SKM-1 (cell line): Measurements from ENCODE around the gene SORBS2.

Experiments used
- DNase-seq: peaks from one replicate; lab custom pipeline; 2025; ENCODE audit not compliant: unreplicated experiment; lab: John Stamatoyannopoulos, UW

Gene SORBS2

DNA sequence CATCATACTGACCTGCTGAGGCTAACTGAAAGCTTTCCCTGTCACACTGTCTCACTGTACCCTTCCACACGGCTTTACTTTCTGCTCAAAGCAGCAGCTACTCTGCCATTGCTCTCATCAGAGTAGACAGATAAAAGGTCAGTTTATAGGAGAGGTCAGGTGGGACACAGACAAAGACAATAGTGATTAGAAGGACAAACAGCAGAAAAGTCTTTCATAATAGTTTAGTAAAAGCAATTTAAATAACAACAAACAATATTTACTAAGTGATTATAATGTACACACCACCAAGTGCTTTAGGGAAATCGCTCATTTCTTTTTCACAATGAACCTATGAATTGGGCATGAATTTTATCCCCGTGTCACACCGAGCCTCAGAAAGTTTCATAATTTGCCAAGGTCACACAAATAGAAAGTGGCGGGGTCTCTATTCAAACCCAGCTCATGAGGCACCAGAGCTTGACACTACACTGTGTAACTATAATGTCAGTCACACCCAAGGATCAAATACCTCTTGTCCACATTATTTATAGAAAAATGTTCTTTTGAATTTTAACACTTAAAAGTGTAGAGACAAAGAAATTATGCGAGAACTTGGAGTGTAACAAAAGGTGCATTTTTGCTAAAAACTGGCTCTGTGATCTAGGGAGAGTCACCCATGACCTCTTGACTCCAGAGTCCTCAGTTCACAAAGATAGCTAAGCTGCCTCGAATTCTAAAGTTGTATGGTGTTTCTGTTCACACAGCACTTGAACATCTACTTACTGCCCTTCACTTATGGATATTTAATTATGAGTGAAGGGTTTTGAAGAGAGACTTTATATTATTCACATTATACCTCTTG is 24.5 kb upstream of the SORBS2 start:
- DNase-seq: no peak

DNA sequence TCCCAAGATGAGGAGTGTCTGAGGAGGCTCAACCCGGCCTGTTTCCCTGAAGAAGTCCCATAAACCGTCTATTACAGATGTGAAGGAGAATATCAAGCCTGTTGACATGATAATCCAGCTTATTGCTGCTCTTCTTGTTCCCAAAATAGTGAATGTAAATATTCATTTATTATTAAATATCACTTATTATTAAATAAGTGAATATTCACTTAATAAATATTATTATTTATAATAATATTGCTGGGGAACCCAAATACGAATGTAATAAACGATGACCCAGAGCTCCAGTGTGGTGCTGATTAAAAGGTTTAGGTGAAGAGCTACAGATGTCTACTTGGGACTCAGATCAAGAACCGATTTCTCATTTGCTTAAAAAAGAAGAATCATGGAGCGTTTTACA is 23.8 kb upstream of the SORBS2 start:
- no peak for DNase-seq

DNA sequence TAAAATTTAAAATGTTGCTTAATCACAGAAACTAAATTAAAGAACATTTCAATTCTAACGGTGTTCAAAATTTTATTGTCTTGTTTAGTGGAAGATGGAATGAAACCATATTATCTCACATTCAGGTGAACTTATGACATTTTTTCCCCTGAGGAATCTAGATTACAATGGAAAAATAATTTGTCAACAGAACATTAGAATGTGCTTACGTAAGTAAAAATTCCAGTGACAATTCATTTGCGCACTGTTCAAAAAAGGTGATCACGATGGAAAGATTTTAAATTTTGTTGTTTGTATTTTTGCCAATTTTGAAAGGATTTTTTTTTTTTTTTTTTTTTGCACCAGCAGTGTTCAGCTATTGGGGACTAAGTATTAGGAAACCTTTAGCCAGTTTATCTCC is 23.3 kb upstream of the SORBS2 start:
- DNase-seq: no peak

DNA sequence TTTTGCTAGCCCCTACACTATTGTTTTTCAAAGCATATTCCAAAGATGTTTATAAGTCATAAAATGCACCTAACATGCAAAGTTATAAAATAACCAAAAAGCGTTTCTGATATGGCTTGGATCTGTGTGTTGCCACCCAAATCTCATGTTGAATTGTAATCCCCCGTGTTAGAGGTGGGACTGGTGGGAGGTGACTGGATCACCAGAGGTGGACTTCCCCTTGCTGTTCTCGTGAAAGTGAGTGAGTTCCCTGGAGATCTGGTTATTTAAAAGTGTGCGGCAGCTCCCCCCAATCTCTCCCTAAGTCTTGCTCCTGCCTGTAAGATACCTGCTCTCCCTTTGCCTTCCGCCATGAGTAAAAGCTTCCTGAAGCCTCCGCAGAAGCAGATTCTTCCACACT is 22.8 kb upstream of the SORBS2 start:
- DNase-seq: no peak

DNA sequence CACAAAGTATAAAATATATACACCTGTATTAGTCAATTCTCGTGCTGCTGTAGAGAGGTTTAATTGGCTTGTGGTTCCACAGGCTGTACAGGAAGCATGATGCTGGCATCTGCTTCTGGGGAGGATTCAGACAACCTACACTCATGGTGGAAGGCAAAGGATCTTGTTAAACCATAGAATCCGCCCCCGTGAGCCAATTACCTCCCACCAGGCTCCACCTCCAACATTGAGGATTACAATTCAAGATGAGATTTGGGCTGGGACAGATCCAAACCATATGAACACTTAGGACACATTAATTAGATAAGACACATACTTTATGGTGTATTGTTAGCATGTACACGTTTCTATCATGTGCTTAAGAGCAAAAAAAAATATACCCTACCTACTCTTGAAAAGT is 22.1 kb upstream of the SORBS2 start:
- DNase-seq: no peak

DNA sequence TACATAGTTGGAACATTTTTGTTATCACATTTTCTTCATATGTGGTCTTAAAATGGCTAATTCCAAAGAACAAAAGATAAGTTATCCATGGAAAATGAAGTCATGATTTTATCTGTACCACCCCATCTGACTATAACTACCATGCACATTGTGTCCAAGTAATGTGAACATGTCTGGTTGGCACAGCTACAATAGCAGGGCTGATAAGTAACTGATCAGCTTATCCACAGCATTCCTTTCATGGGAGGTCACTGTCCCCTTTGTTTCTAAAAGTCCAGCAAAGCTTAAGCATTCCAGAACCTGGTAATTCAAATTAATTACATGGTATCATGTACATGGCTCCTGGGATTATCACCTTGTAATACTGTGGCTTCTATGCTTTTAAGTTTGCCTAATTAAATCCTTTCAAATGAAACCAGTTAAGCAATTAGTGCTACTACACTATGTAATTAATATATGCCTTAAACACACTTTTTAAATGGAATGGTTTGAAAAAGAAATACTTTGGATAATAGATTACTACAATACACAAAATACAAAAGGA is 21.1 kb upstream of the SORBS2 start:
- DNase-seq: no peak

DNA sequence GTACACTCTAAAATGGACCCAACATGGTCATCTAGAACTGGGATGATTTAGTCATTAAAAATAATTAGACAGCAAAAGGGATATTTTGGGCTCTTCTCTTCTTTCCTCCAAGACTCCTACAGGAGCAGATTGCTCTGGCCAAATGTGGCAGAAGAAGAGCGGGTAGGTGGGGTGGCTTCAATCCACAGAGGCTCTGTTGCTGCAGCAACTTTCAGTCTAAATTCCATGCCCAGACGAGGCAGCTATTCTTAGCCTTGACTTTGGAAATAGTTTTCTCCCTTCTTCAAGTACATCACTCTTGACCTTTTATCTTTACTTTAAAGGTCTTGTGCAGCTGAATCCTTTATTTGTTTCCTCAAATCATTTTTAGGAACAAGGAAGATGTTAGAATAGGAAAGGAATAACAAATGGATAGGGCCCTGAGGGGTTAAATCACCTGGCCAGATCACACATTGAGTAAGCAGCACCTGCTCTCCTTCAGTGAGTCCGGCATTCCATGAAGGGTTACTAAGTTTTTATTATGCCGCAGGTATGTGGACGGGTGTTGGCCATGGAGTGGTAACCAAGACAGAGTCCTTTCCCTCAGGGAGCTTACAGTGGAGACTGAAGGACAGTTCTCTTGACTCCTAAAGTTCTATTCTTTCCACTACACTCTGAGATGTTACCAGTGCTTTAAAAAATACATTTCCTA is 19.3 kb upstream of the SORBS2 start:
- no peak for DNase-seq

DNA sequence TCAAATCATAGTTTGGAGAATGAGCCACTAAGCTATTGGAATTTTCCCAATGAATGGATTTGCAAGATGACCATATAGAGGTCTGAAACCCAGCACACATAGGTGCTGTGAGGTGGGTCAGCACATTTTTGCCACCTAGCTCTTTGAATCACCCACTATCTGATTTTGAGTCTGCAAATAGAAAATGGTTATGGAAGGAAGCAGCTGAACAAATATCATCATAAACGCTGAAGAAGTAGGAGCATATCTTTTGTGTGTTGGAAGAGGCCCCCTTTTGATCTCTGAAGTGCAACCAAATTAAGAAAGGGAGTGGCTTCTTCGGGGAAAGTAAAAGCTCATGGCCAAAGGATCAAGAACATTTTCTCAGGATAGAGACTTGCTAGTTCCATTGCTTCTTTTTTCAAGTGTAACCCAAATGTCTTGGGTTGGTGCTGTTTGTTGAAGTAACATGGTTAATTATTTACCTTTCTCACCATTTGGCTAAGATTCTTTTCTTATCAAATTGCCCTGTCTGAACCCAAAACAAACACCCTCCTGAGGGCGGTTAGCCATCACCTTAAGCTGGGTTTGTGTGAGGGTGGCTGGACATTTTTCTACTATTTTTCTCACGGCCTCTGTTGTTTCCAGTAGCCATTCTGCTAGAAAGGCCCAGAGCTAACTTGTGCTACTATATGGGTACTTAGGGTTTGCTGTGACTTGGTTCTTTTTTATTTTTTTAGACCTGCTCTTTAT is 18.4 kb upstream of the SORBS2 start:
- DNase-seq: no peak

DNA sequence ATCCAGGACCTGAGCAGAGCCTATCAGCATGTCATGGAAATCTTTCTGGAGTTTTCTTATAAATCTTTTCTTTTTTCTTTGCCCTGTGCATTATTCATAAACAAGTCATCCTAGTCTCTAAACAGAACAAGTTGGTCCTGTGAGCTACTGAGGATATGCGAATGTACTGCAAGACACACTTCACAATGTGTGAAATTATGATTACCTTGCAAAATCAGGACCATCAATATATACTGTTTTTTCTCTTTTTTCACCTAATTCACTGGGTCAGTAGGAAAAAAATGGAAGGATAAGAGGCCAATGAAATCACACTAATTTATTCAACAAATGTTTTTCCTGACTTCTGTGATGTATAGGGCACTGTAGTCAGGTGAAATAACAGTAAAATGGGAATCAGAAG is 14.4 kb upstream of the SORBS2 start:
- DNase-seq: no peak

DNA sequence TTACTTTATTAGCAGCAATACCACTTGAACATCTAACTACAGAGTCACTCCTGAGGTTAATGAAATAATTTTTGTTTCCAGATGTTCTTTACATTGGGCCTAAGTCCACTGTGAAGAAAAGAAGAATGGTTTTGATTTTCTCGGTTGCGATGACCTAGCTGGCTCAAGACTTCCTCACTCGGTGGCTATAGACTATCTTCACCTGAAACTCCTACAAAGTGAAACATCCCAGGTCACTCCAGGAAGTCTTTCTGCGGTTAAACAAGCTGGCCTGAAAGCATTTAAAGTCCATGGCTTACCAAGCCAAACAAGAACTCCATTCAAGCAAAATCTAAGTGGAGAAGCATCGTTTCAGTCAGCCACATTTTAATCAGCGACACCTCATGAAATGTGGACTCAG is 13.7 kb upstream of the SORBS2 start:
- no peak for DNase-seq

DNA sequence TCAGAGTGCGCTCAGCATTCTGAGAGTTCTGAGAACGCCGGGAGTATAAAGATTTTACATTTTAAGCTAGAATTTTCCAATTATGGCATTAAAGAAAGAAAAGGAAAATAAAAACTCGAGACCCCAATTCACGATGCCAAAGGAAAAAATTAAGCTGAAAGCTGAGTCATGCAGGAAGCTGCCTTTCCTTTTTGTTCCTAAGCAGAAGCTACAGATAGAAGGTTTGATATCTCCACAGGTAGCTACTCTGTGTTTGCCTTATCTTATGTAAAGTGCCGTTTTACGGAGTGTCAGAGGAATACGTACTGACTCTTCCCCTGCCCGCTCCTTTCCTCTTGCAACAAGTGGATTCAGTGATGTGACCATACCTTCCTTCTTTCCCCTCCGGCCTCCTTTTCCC is 10.8 kb upstream of the SORBS2 start:
- no peak for DNase-seq

DNA sequence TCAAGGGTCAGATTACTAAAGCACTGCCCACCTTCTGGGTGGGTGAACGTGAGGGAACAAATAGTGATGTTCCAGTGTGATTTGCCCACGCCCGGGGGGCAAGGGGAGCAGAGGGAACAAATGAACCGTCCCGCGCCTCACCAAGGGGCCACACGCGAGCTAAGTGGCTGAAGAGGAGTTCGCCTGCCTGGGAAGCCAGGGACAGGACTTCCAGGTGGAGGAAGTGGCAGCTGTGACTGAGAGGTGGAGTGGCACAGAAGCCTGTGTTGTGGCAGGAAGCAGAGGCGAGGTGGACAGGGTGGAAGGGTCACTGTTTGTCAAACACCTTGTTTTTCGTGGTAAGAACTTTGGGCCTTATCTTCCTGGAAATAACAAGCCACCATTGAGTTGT is 9.0 kb upstream of the SORBS2 start:
- no peak for DNase-seq

DNA sequence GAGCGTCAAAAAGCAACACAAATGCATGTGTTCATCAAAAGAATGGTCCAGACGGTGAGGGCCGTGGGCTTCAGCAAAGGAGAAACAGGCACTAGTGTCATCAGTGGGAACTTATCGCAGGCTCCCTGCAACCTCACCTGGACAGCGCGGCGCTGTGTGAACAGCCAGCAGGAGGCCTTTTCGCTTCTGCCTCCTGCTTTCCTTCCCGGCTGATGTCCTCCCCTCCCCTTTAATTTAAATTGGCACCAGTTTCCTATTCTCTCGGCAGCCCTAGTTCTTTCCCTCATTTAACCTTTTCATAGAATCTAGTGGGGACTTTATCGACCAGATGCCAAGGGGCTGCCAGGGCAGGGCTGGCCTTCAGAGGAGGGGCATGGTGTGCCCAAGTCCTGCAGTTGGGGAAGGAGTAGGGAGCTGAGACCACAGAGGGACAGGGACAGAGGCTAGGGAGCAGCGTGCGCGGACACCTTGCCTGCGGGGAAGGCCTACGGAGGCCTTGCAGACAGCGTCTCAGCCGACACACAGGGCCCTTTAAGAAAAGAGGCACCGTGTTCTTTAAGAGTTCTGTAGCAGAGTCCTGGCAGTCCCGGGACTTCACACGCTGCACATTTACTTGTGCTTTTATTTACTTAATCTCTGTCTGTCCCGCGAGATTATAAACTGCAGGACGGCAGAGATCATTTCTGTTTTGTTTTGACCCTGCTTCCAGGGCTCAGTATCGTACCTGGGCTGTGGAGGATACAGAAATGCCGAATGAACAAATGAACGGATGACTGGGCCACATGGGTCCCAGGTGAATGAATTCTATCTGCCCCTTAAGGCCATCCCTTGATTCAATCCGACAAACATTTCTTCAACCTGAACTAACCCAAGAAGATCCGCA is 8.4 kb upstream of the SORBS2 start:
- DNase-seq: no peak

DNA sequence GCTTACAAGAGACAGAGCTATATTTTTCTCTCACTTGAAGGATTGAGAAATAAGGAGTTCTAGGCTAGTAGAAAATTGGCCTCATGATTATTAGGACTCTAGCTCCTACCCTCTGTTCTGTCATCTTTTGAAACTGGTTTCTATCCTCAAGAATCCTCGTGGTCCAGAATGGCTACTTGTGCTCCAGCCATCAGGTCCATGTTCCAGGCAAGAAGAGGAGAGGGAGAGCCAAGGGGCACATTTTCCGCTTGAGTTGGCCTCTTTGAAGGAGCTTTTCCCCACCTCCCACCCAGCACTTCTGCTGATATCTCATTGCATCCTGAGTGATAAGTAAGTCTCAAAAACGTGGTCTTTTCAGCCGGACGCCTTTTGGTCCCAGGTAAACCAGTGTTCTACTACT is 7.2 kb upstream of the SORBS2 start:
- no peak for DNase-seq

DNA sequence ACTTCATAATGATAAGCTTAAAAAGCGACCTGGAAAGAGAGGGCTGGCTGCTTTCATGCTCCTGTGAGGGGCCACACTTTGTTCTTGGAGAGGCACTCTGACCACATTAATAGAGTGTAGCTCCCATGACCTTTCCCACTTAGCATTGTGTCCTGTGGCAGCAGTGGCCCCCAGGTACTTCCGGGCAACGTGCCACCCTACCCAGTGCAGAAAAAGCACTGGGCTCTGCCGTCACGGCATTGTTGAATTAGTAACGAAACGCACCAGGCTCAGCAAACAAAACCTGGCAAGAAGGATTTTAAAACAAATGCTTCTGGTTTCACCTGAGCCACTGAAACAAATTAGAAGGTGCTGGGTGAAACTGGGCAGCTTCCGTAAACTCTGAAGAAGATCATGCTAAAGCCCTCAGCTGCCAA is 5.4 kb upstream of the SORBS2 start:
- no peak for DNase-seq

DNA sequence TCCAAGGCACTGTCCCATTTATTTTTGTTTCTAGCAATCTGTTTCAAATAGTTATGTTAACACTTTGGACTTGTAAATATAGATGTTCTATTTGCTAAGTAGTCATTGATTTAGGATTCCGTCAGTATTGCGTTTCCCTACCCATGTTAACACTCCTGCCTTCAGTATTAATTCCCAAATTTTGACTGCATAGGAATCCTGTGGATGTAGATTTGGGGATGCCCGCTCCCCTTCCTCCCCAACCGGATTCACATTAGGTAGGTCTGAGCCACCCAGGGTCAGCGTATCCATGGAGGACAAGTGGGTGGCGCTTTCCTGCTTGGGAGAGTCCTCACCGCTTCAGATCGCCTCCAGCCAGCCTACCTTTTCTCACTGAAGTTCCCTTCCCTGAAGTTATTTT is 1.1 kb upstream of the SORBS2 start:
- DNase-seq: no peak

DNA sequence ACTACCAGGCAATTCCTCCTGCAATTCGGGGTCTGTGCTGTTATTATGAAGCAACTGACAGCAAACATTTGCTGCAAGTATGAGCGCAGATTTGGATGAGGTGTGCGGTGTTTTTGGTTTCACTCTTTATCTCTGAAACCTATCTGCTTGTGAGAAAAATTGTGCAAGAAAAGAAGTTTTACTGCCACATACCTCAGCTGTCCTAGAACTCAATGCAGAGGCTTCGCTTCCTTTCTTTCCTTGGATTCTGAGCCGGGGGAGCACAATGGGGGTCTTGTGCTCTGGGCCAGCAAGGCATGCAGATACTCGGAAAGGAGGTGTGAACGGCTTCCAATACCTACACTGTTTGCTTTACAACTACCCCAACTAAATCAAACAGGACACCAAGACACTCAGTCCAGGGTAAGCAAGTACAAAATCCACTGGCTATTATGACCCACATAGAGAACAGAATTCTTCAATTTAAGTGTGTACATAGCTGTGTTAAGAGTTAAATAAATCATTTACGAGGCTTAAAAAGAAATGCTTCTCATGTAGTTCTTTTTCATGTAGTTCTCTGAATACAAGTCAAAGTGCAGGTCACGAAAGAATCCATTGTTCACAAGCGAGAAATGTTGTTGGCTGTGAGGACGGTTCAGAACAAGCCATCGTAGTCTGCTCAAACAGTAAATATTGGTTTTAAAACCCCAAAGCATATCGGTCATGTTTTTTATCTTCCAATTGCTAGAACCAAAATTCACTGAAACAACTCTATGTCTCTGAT is 1.1 kb downstream of the SORBS2 start:
- DNase-seq: no peak

DNA sequence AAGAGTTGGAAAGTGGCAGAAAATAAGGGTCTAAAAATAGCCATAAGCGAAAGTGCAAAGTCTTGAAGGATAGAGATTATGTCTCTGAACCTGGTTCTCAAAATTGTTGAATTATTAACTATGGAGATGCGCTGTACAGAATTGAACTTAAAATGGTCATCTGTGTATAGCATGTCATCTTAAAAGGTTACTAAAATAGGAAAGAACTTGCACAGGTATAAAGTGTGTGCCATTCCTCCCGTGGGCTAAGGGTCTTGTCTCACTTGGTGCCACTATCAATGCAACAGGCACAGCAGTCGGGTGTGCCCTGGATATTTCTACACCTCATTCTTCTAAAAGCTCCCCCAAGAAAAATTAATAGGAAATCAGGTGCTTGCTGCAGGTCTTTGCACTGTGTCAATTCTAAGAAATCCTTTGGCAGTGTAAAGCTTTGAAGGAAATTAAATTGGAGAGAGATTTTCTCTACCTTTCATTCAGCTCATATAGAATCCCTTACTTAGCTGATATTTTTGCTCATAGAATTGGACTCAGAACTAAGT is 2.4 kb downstream of the SORBS2 start:
- no peak for DNase-seq

DNA sequence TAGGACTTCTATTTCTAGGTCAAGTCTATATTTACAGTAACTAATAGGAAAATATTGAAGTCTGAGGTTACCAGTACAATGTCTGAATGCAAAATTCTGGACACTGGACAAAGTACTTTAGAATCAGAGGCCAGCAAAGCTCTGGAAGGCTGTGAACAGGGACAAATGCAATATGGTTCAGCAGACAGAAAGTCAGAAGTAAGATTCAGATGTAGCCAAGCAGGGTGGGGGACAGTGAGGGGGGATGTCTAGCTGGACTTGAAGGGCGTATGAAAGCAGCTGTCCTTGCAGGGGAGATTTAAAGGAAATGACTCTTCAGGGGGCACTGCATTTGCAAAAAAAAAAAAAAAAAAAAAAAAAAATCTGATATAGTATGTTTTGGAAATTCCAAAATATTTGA is 2.9 kb downstream of the SORBS2 start:
- DNase-seq: no peak

DNA sequence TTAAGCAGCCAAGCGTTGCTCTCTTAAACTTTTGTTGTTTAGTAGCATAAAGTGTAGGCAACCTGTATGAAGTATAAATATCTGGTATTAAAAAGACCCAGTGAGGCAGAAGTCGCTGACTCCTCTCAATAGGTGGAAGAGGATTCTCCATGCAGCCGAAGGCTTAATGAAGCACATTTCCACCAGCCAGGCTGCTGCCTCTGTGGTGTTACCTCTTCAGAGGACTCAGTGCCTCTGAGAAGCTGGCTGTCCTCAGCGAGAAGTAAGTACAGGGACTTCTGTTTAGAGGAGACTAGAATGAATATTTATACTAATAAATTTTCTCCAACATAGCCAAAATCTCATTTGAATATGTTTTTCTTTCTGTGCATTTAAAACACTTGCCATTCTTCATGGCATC is 6.0 kb downstream of the SORBS2 start:
- no peak for DNase-seq
